NCI-H82 (cell line): Measurements from ENCODE around the gene MEA1.

Experiments used
- DNase-seq: peaks from one replicate; lab custom pipeline; 2025; lab: John Stamatoyannopoulos, UW

The MEA1 gene

GRCh38 chr6:42970871-42971612 is 42.7 kb downstream of the MEA1 start:
- no peak for DNase-seq

GRCh38 chr6:42969934-42970333 is 43.8 kb downstream of the MEA1 start:
- DNase-seq: peak; percentile 18

GRCh38 chr6:42969431-42969830 is 44.3 kb downstream of the MEA1 start:
- no peak for DNase-seq

- DNase-seq: no peak
Measured at GRCh38 chr6:42968783-42969182, 45.0 kb downstream of the MEA1 start.

GRCh38 chr6:42968126-42968701 is 45.5 kb downstream of the MEA1 start:
- DNase-seq: no peak

- DNase-seq: no peak
Measured at GRCh38 chr6:42967228-42967627, 46.5 kb downstream of the MEA1 start.

- DNase-seq: no peak
Measured at GRCh38 chr6:42966571-42966970, 47.2 kb downstream of the MEA1 start.

GRCh38 chr6:42963855-42964605 is 49.7 kb downstream of the MEA1 start:
- DNase-seq: peak; percentile 88

GRCh38 chr6:42963179-42963854 is 50.4 kb downstream of the MEA1 start:
- no peak for DNase-seq

GRCh38 chr6:42962502-42963178 is 51.1 kb downstream of the MEA1 start:
- peak; percentile 63 for DNase-seq

- no peak for DNase-seq
Measured at GRCh38 chr6:42962096-42962495, 51.6 kb downstream of the MEA1 start.
